Aorta (tissue), 5 donors: Measurements from ENCODE around the gene ABHD14A. TPM values are rescaled to one million over a fixed set of nuclear protein-coding genes. Genes with fewer than 3 reads are reported as not detected.

Experiments
- ATAC-seq: fragments of 200-7000 bp; cut with Tn5 transposase; one replicate; pipeline ENCODE4 v1.9.1; 2022; ENCODE audit warnings: moderate library complexity; ENCODE audit not compliant: low FRiP score
- DNase-seq, 2 donors: peaks; one replicate each; pipeline ENCODE4 v3.0.0-alpha.2; 2020
- H3K27ac ChIP-seq, 2 donors: one replicate each; pipeline ENCODE4 v1.5.1; 2013; ENCODE audit warnings: low read length in 2 of 2, mild to moderate bottlenecking in 2 of 2, moderate library complexity in 2 of 2, control low read depth in 1 of 2, inconsistent platforms in 1 of 2, low read depth in 1 of 2
- H3K27me3 ChIP-seq, 2 donors: one replicate each; pipeline ENCODE4 v1.6.1; 2013; ENCODE audit warnings: control low read depth in 1 of 2, low read length in 1 of 2, mild to moderate bottlenecking in 1 of 2, moderate library complexity in 1 of 2; ENCODE audit not compliant: insufficient read depth in 2 of 2, control insufficient read depth in 1 of 2
- H3K36me3 ChIP-seq, 2 donors: one replicate each; pipeline ENCODE4 v1.6.1; 2013; ENCODE audit warnings: control low read depth in 1 of 2, low read length in 1 of 2, mild to moderate bottlenecking in 1 of 2; ENCODE audit not compliant: insufficient read depth in 2 of 2, control insufficient read depth in 1 of 2
- H3K4me1 ChIP-seq, 2 donors: one replicate each; pipeline ENCODE4 v1.6.1; 2013; ENCODE audit warnings: low read length in 2 of 2, control low read depth in 1 of 2, mild to moderate bottlenecking in 1 of 2, moderate library complexity in 1 of 2; ENCODE audit not compliant: insufficient read depth in 2 of 2, control insufficient read depth in 1 of 2
- H3K4me3 ChIP-seq, 2 donors: one replicate each; pipeline ENCODE4 v1.5.1; 2013; ENCODE audit warnings: low read length in 2 of 2, control low read depth in 1 of 2, mild to moderate bottlenecking in 1 of 2
- H3K9me3 ChIP-seq: one replicate; pipeline ENCODE4 v1.6.1; 2013; ENCODE audit warnings: mild to moderate bottlenecking, low read length; ENCODE audit not compliant: control insufficient read depth
- WGBS, 2 donors: extraction: QIAGEN DNeasy Blood & Tissue Kit; methylation state at CpG; one replicate each; pipeline ENCODE4 v1.1.7; 2013; 5-methylcytosine and 5-hydroxymethylcytosine counted together
- intact Hi-C, 2 donors: fragments of 100-400 bp; cut with DNase I; formaldehyde crosslinking; loops; one replicate each; pipeline versions ENCODE4 v1.14.2 to v1.15.0; 2022
- polyA plus RNA-seq, 2 donors: library from polyadenylated mRNA; stranded (reverse); fragments of 200-250 nt; gene quantifications; one replicate each; pipeline ENCODE4 v1.2.3, GENCODE V29; 2013
- total RNA-seq, 2 donors: library from RNA; stranded (reverse); fragmentation: NEBNext Ultra II Directional; extraction: Animal tissue kit (Norgen Biotek cat#: 25700); gene quantifications; one replicate each; pipeline ENCODE4 v1.2.1, GENCODE V29; 2021
- donor health status: healthy with polysubstance abuse.
- donor health status: Bipolar disorder and iron deficiency.
- donor health status: DM: no; HTN: no; CAD: no.
- donor health status: DM: no; HTN: no; CAD: no.
- donor health status: DM: yes; HTN: yes; CAD: no.

ABHD14A gene
- total and polyA plus RNA-seq, 4 donors: 4.7 to 23.0 (median 12.7) TPM

- DNase-seq (peak; percentile 48 to 69), ATAC-seq (no peak)
- WGBS, 2 donors: 83 to 89% methylated on average over 15 to 18 of the region's 18 CpGs
- Histone ChIP-seq H3K4me1 (no peaks in the 10 kb centered on the region), H3K4me3 (no peak overlapping the region), H3K27me3 (no peaks in the 10 kb centered on the region), H3K27ac (no peak overlapping the region), H3K9me3 (no peaks in the 10 kb centered on the region), H3K36me3 (no peaks in the 10 kb centered on the region)
- intact Hi-C loops: no loop called here
Observed at GRCh38 chr3:51945031-51945840, 29.6 kb upstream of the ABHD14A start.

GRCh38 chr3:51945926-51946705 lies 28.7 kb upstream of the ABHD14A start:
- intact Hi-C loops: no loop called here
- Histone ChIP-seq H3K27ac (no peak overlapping the region), H3K4me3 (no peak overlapping the region), H3K4me1 (no peaks in the 10 kb centered on the region), H3K36me3 (no peaks in the 10 kb centered on the region), H3K27me3 (no peaks in the 10 kb centered on the region), H3K9me3 (no peaks in the 10 kb centered on the region)
- 93% methylated on average over 14 of the region's 14 CpGs for whole genome bisulfite sequencing, 2 donors
- ATAC-seq (no peak), DNase-seq (peak; percentile 31 to 48)

GRCh38 chr3:51946796-51947195 lies 28.1 kb upstream of the ABHD14A start:
- WGBS, 2 donors: 78 to 87% methylated on average over 4 of the region's 4 CpGs

GRCh38 chr3:51947215-51947900 lies 27.5 kb upstream of the ABHD14A start:
- Histone ChIP-seq H3K36me3 (no peaks in the 10 kb centered on the region), H3K4me1 (no peaks in the 10 kb centered on the region), H3K4me3 (no peak overlapping the region), H3K9me3 (no peaks in the 10 kb centered on the region), H3K27me3 (no peaks in the 10 kb centered on the region), H3K27ac (no peak overlapping the region)
- DNase-seq (peak; percentile 28 to 61), ATAC-seq (no peak)
- WGBS, 2 donors: 78% methylated on average over 13 of the region's 13 CpGs
- intact Hi-C loops: no loop called here

More at GRCh38 chr3:51946796-51947195, 28.1 kb upstream of the ABHD14A start:
- H3K4me1 ChIP-seq: no peaks in the 10 kb centered on the region
- no peaks in the 10 kb centered on the region for H3K36me3 ChIP-seq
- DNase-seq: peak in 1 of 2 donors; percentile 63
- intact Hi-C loops: no loop called here
- H3K4me3 ChIP-seq: no peak overlapping the region
- no peak overlapping the region for H3K27ac ChIP-seq
- H3K27me3 ChIP-seq: no peaks in the 10 kb centered on the region
- ATAC-seq: no peak
- no peaks in the 10 kb centered on the region for H3K9me3 ChIP-seq

GRCh38 chr3:51948016-51948580 lies 26.8 kb upstream of the ABHD14A start:
- DNase-seq (peak in 1 of 2 donors; percentile 39), ATAC-seq (no peak)
- Histone ChIP-seq H3K27ac (no peak overlapping the region), H3K36me3 (no peaks in the 10 kb centered on the region), H3K4me3 (no peak overlapping the region), H3K4me1 (no peaks in the 10 kb centered on the region), H3K27me3 (no peaks in the 10 kb centered on the region), H3K9me3 (no peaks in the 10 kb centered on the region)
- WGBS, 2 donors: 93% methylated on average over 10 of the region's 10 CpGs
- intact Hi-C loops: no loop called here

- Histone ChIP-seq H3K27ac (no peak overlapping the region), H3K27me3 (no peaks in the 10 kb centered on the region), H3K4me1 (no peaks in the 10 kb centered on the region), H3K4me3 (no peak overlapping the region), H3K9me3 (no peaks in the 10 kb centered on the region), H3K36me3 (no peaks in the 10 kb centered on the region)
- ATAC-seq: no peak
- intact Hi-C loops: no loop called here
- peak in 1 of 2 donors; percentile 39 for DNase-seq
- WGBS, 2 donors: 94 to 97% methylated on average over 5 of the region's 5 CpGs
Observed at GRCh38 chr3:51949121-51949520, 25.7 kb upstream of the ABHD14A start.

- intact Hi-C loops: no loop called here
- Histone ChIP-seq H3K27me3 (no peaks in the 10 kb centered on the region), H3K27ac (no peak overlapping the region), H3K4me1 (no peaks in the 10 kb centered on the region), H3K9me3 (no peaks in the 10 kb centered on the region), H3K36me3 (no peaks in the 10 kb centered on the region), H3K4me3 (no peak overlapping the region)
- no peak for ATAC-seq
- DNase-seq: peak in 1 of 2 donors; percentile 2
- 92 to 96% methylated on average over 2 of the region's 2 CpGs for WGBS, 2 donors
Observed at GRCh38 chr3:51950899-51951298, 24.0 kb upstream of the ABHD14A start.

- Histone ChIP-seq H3K4me3 (no peak overlapping the region), H3K4me1 (no peaks in the 10 kb centered on the region), H3K9me3 (no peaks in the 10 kb centered on the region), H3K27ac (no peak overlapping the region), H3K36me3 (no peaks in the 10 kb centered on the region), H3K27me3 (no peaks in the 10 kb centered on the region)
- intact Hi-C loops: no loop called here
- ATAC-seq (no peak), DNase-seq (no peak)
- WGBS, 2 donors: 84 to 86% methylated on average over 3 of the region's 3 CpGs
Observed at GRCh38 chr3:51953445-51953844, 21.4 kb upstream of the ABHD14A start.
